Measurements from ENCODE around the gene OXGR1. TPM values are rescaled to one million over a fixed set of nuclear protein-coding genes. Genes with fewer than 3 reads are reported as not detected.

The OXGR1 gene
- total and polyA plus RNA-seq, 2 of the 8 experiments (the other 6 are each of a cell fraction or from before 2014, with no cell fraction given): 0.34 to 1.8 TPM

DNA sequence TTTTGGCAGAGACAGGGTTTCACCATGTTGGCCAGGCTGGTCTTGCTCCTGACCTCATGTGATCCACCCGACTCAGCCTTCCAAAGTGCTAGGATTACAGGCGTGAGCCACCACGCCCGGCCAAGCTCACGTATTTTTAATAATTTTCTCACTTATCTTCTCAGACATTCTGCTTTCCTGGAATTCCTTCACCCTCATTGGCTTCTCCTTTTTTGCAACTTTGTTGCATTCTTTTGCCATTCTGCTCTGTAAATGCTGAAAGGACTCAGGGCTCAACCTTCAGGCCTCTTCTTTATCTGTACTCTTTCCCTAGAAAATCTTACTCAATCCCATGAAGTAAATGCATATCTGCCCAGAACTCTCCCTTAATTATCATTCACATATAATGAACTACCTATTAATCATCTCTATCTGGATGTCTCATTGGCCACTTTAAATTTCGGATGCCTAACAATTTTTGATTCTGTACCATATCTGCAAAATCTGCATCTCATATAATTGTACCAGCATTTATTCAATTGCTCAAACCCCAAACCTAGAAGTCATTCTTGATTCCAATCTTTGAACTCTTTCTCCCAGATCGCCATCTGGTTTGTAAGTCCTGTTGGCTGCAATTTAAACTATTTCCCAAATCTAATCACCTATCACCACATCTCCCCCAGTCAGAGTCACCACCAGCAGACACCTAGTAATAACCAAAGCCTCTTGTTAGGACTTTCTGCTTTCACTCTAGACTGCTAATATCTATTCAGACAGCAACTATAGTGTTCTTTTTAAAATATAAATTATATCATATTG lies 18.2 kb upstream of the OXGR1 start:
- Histone ChIP-seq H3K56ac (replicated peaks; ENCODE audit: insufficient read length, low read depth, low read length) (no peak overlapping the region), H2BK15ac (ENCODE audit: low read length) (no peak overlapping the region), H3K27ac (ENCODE audit: low read depth, low read length) (no peak overlapping the region), H2AFZ (ENCODE audit: low read length) (no peak overlapping the region), H4K20me1 (replicated peaks in 1 of 2; ENCODE audit: control insufficient read depth in 1 of 2, insufficient read depth in 2 of 2, low read length in 2 of 2) (no peaks in the 10 kb centered on the region), H3K36me3 (ENCODE audit: control insufficient read depth in 2 of 4, insufficient read depth in 4 of 4, low read length in 3 of 4) (no peaks in the 10 kb centered on the region), H3K23me2 (ENCODE audit: low read depth, low read length) (no peaks in the 10 kb centered on the region), H3K18ac (ENCODE audit: extremely low read depth, low read length) (no peak overlapping the region), H3K23ac (ENCODE audit: insufficient read length) (no peak overlapping the region), H2BK12ac (ENCODE audit: low read depth, low read length) (no peak overlapping the region), H3K4me1 (replicated peaks in 1 of 4; ENCODE audit: control insufficient read depth in 3 of 4, insufficient read depth in 4 of 4, low read length in 3 of 4) (no peaks in the 10 kb centered on the region), H3K79me2 (ENCODE audit: control insufficient read depth in 1 of 2, insufficient read depth in 2 of 2, low read length in 2 of 2) (no peaks in the 10 kb centered on the region), H3K4me2 (ENCODE audit: insufficient read depth in 1 of 2, low read depth in 2 of 2, low read length in 2 of 2) (no peak overlapping the region), H2BK20ac (ENCODE audit: low read length) (no peak overlapping the region), H2BK5ac (ENCODE audit: low read depth, low read length) (no peak overlapping the region), H4K8ac (ENCODE audit: extremely low read depth, insufficient read depth, low read length) (no peak overlapping the region), H3K79me1 (ENCODE audit: low read depth, low read length) (no peaks in the 10 kb centered on the region), H3K4me3 (ENCODE audit: extremely low read depth in 1 of 4, insufficient read depth in 2 of 4, low read depth in 3 of 4, low read length in 4 of 4) (no peak overlapping the region), H3K27me3 (replicated peaks in 1 of 4; ENCODE audit: control insufficient read depth in 3 of 4, extremely low read depth in 1 of 4, insufficient read depth in 3 of 4, low read length in 3 of 4) (no peaks in the 10 kb centered on the region; a peak in 2 of 7 replicates), H3K9ac (replicated peaks in 1 of 4; ENCODE audit: extremely low read depth in 1 of 4, low read depth in 3 of 4, low read length in 3 of 4) (no peak overlapping the region), H3K14ac (ENCODE audit: insufficient read length) (no peak overlapping the region), H3K4ac (replicated peaks; ENCODE audit: insufficient read length, low read depth, low read length) (no peak overlapping the region), H4K5ac (ENCODE audit: insufficient read length, low read depth, low read length) (no peak overlapping the region), H4K91ac (replicated peaks; ENCODE audit: insufficient read length, low read length) (no peak overlapping the region), H2BK120ac (replicated peaks; ENCODE audit: low read depth, low read length) (no peak overlapping the region), H2AK5ac (ENCODE audit: low read depth, low read length) (no peak overlapping the region), H3K9me3 (ENCODE audit: insufficient read depth in 2 of 2, low read depth in 1 of 2, low read length in 1 of 2) (no peaks in the 10 kb centered on the region)
- WGBS, 2 experiments (ENCODE audit: extremely low coverage in 1 of 2, insufficient coverage in 1 of 2, insufficient read length in 1 of 2, insufficient replicate concordance in 2 of 2, low coverage in 1 of 2, low lambda C conversion rate in 2 of 2, missing lambda C conversion rate in 1 of 2): 81% methylated on average over 7 of the region's 7 CpGs; no CpG with 5 or more reads in 1 of the 2 experiments
- TF ChIP-seq, protein P1, sequence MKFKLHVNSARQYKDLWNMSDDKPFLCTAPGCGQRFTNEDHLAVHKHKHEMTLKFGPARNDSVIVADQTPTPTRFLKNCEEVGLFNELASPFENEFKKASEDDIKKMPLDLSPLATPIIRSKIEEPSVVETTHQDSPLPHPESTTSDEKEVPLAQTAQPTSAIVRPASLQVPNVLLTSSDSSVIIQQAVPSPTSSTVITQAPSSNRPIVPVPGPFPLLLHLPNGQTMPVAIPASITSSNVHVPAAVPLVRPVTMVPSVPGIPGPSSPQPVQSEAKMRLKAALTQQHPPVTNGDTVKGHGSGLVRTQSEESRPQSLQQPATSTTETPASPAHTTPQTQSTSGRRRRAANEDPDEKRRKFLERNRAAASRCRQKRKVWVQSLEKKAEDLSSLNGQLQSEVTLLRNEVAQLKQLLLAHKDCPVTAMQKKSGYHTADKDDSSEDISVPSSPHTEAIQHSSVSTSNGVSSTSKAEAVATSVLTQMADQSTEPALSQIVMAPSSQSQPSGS (IDR thresholded peaks at IDR 0.05; ENCODE audit: low read length): no peak
- TF ChIP-seq, protein P2, sequence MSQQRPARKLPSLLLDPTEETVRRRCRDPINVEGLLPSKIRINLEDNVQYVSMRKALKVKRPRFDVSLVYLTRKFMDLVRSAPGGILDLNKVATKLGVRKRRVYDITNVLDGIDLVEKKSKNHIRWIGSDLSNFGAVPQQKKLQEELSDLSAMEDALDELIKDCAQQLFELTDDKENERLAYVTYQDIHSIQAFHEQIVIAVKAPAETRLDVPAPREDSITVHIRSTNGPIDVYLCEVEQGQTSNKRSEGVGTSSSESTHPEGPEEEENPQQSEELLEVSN (IDR thresholded peaks at IDR 0.05): no peak
- TF ChIP-seq RAD21 (IDR thresholded peaks at IDR 0.05 in 1 of 2, conservative IDR thresholded peaks at IDR 0.05 in 1 of 2; ENCODE audit: low read depth in 2 of 2, low read length in 2 of 2) (no peak), KDM5A (IDR thresholded peaks at IDR 0.05; ENCODE audit: low read length) (no peak)
- ChIA-PET POLR2A (ENCODE audit: partially characterized antibody) (no interaction called here), CTCF (ENCODE audit: partially characterized antibody) (interaction anchor here (1.1 to 1.6 kb wide), 3 partner anchors 9 to 28 kb away, joined by 3 to 4 read pairs (median 3); no protein-coding TSS in a partner anchor)
- FAIRE-seq (no peak), DNase-seq (ENCODE audit: low read depth in 1 of 2, low spot score in 2 of 2) (no peak)
